ENCODE results near the gene C2CD2. TPM values are rescaled to one million over a fixed set of nuclear protein-coding genes. Genes with fewer than 3 reads are reported as not detected.
"Not testable (repeated sequence)": the region's sequence is repeated elsewhere in the genome, so short reads cannot be mapped to it uniquely, and the experiment has no call there.

Gene C2CD2
- total RNA-seq, 1 donor from 2014 or later, result 34.3 TPM

GRCh38 chr21:41950941-41951351 is 2.9 kb downstream of the C2CD2 start:
- H3K27me3 Mint-ChIP-seq (ENCODE audit: unreplicated experiment), result peaks cover 19% of the 10 kb centered on the region
- no peak overlapping the region for H3K27ac Mint-ChIP-seq (ENCODE audit: unreplicated experiment)
- no peak for TF ChIP-seq CTCF (IDR thresholded peaks at IDR 0.05; ENCODE audit: unreplicated experiment)
- no peak overlapping the region for H3K4me3 Mint-ChIP-seq (ENCODE audit: unreplicated experiment)
- no peak for DNase-seq (ENCODE audit: low spot score)
- no peaks in the 10 kb centered on the region for H3K9me3 Mint-ChIP-seq (ENCODE audit: unreplicated experiment)
- H3K4me1 Mint-ChIP-seq (ENCODE audit: unreplicated experiment), result peaks cover 28% of the 10 kb centered on the region
- peaks cover 9% of the 10 kb centered on the region for H3K36me3 Mint-ChIP-seq (ENCODE audit: low read depth, unreplicated experiment)

- H3K4me3 Mint-ChIP-seq (ENCODE audit: unreplicated experiment), result peak overlapping the region; percentile 60
- peaks cover 13% of the 10 kb centered on the region for H3K27me3 Mint-ChIP-seq (ENCODE audit: unreplicated experiment)
- H3K36me3 Mint-ChIP-seq (ENCODE audit: low read depth, unreplicated experiment); H3K27ac Mint-ChIP-seq (ENCODE audit: unreplicated experiment); H3K9me3 Mint-ChIP-seq (ENCODE audit: unreplicated experiment); DNase-seq (ENCODE audit: low spot score): not testable (repeated sequence)
- peaks cover 32% of the 10 kb centered on the region for H3K4me1 Mint-ChIP-seq (ENCODE audit: unreplicated experiment)
These were observed 4.2 kb downstream of the C2CD2 start for GRCh38 chr21:41949631-41950030.

GRCh38 chr21:41948901-41949300 is 4.9 kb downstream of the C2CD2 start:
- Mint-ChIP-seq H3K27ac (ENCODE audit: unreplicated experiment) (no peak overlapping the region), H3K9me3 (ENCODE audit: unreplicated experiment) (no peaks in the 10 kb centered on the region), H3K36me3 (ENCODE audit: low read depth, unreplicated experiment) (peaks cover 6% of the 10 kb centered on the region), H3K27me3 (ENCODE audit: unreplicated experiment) (peaks cover 11% of the 10 kb centered on the region), H3K4me3 (ENCODE audit: unreplicated experiment) (no peak overlapping the region), H3K4me1 (ENCODE audit: unreplicated experiment) (peaks cover 29% of the 10 kb centered on the region)
- DNase-seq (ENCODE audit: low spot score), result no peak
- no peak for TF ChIP-seq CTCF (IDR thresholded peaks at IDR 0.05; ENCODE audit: unreplicated experiment)

GRCh38 chr21:41948078-41948895 is 5.5 kb downstream of the C2CD2 start:
- TF ChIP-seq CTCF (IDR thresholded peaks at IDR 0.05; ENCODE audit: unreplicated experiment), result no peak
- Mint-ChIP-seq H3K27ac (ENCODE audit: unreplicated experiment) (no peak overlapping the region), H3K9me3 (ENCODE audit: unreplicated experiment) (no peaks in the 10 kb centered on the region), H3K27me3 (ENCODE audit: unreplicated experiment) (peaks cover 11% of the 10 kb centered on the region), H3K4me1 (ENCODE audit: unreplicated experiment) (peaks cover 29% of the 10 kb centered on the region), H3K36me3 (ENCODE audit: low read depth, unreplicated experiment) (peaks cover 9% of the 10 kb centered on the region), H3K4me3 (ENCODE audit: unreplicated experiment) (peak overlapping the region; percentile 21)
- DNase-seq (ENCODE audit: low spot score), result no peak

GRCh38 chr21:41945982-41946381 is 7.8 kb downstream of the C2CD2 start:
- peaks cover 8% of the 10 kb centered on the region for H3K36me3 Mint-ChIP-seq (ENCODE audit: low read depth, unreplicated experiment)
- no peak overlapping the region for H3K27ac Mint-ChIP-seq (ENCODE audit: unreplicated experiment)
- no peaks in the 10 kb centered on the region for H3K9me3 Mint-ChIP-seq (ENCODE audit: unreplicated experiment)
- DNase-seq (ENCODE audit: low spot score), result no peak
- peaks cover 15% of the 10 kb centered on the region for H3K4me1 Mint-ChIP-seq (ENCODE audit: unreplicated experiment)
- no peak overlapping the region for H3K4me3 Mint-ChIP-seq (ENCODE audit: unreplicated experiment)
- TF ChIP-seq CTCF (IDR thresholded peaks at IDR 0.05; ENCODE audit: unreplicated experiment), result no peak
- peaks cover 4% of the 10 kb centered on the region for H3K27me3 Mint-ChIP-seq (ENCODE audit: unreplicated experiment)

Measured in endothelial cell (in vitro differentiated cells).